GM21737 (cell line): ENCODE results near the gene TRPV2.
"Not testable (repeated sequence)": the region's sequence is repeated elsewhere in the genome, so short reads cannot be mapped to it uniquely, and the experiment has no call there.

Experiments used
- ATAC-seq: cut with Tn5 transposase; IDR thresholded peaks from one replicate; pipeline ENCODE4 v1.9.1; 2021; ENCODE audit warnings: mild to moderate bottlenecking, moderate library complexity; ENCODE audit not compliant: unreplicated experiment

Gene TRPV2

DNA sequence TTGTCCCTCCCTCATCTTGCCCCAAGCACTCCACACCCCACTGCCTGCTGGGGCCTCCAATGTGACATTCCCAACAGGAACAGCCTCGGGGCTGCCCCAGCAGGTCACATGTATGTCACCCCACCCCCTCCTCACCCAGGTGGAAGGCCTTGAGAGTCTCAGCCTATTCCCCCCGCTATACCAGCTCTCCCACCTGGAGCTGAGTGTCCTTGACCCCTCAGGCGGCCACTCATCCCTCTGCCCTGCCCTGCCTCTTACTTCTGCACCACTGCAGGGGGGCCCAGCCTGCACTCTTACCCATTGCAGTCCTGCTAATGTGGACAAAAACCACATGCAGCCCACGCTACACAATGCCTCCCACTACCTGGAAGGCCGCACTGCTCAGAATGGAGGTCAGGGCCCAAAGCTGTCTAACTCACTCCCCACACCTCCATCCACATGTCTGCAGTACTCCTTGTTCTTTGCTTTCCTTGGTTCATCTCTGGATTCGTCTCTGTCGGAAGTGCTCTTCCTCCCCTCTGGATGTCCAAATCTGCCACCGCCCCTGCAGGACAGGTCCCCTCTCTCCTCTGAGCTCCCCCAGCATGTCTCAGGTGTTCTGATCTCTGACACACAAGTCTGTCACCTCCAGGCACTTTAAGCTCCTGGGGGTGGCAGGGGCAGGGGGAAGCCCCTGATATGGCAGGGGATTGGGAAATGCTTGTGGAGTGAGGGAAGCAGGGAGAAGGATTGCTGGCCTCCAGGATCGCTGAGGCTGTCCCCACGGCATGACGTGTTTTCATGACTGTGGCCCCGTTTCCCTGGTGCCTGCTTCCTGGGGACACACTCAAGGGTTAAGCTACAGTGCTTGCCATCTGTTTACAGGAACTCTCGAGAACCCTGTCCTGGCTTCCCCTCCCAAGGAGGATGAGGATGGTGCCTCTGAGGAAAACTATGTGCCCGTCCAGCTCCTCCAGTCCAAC, 20.8 kb downstream of the TRPV2 start:
- ATAC-seq = no peak

DNA sequence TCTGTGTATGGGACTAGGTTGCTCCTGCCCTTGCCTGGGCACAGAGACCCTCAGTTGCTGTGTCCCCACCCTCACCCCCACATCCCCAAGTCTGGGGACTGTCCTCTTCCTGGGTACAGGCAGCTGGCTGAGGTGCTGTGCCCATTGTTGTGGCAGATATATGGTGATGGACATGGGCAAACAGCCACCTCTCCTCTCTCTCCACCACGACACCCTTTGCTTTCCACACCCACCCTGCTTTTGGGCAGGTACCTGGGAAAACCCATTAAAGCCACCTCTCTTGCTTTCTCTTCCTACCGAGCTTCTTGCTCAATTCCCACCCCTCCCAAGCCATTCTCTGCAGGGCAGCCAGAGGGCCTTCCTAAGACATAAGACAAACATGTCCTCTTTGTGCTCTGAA, 21.7 kb downstream of the TRPV2 start:
- no peak for ATAC-seq

DNA sequence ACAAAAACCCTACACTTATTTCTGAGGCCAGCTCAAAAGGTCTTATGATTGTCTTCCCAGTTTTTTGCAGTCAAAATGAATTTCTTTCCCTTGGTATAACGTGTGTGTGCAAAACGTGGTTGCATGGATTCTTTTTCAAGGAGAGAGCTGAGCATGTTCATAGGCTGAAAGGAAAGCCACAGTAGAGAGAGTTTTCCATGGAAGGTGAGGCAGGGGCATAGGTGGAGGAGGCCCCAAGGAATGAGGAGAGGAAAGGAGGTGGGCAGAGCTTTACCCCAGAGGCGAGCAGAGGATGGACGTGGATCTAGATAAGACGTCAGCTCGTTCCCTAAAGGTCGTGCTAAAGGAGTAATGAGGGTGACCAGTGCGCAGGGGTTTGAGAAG, 22.8 kb downstream of the TRPV2 start:
- ATAC-seq = no peak

DNA sequence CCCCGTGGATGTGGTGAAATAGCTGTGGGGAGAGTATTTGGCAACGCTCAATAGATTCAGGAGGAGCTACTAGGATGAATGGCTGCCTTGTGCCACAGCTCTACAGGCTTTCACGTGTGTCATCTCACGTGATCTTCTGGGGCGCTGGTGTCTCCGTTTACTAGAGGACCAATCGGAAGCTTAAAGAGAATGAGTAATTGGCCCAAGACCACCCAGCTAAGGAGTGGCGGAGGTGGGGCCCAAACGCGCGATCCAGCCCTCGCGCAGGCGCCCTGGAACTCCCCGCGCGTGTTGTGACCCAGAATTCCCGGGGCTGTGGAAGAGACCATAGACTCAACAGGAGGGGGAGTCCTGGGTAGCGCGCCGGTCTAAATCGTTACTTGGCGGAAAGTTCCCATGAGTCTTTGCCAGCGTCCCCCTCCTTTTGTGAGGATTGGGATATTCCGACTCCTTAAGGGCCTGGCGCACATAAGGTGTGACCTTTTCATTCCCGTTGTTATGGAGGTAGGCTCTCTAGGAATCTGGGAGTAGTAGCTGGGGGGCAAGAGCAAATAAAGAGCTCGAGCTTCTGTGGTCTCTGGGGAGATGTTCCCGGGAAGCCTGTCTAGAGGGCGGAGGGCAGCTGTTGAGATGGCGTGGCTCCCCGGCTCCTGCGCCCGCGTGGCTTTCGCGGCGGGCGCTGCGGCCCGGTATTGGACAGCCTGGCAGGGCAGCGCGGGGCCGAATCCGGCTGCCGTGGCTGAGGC, 23.4 kb downstream of the TRPV2 start:
- peak; percentile 78 for ATAC-seq

DNA sequence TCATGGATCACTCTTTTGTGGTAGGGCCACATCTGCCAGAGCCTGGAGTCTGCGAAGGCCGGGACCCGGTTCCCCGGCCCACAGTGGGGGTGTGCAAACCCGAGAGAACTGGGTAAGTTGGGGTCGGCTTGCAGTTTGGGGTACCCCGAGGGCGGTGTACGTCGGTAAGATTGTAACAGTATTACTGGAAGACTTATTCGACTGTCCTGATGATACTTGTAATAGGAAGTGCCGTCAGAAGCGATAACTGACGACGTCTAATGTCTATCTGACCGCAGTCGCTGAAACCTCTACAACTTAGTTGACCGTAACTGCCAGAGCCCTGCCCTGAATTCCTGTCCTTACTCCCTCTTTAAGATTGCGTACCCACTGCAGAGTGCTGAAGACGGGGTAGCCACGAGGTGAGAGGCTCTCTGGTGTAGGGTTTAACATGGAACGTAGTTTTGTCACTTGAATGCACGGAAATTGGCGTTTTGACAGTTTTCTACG, 24.0 kb downstream of the TRPV2 start:
- no peak for ATAC-seq

DNA sequence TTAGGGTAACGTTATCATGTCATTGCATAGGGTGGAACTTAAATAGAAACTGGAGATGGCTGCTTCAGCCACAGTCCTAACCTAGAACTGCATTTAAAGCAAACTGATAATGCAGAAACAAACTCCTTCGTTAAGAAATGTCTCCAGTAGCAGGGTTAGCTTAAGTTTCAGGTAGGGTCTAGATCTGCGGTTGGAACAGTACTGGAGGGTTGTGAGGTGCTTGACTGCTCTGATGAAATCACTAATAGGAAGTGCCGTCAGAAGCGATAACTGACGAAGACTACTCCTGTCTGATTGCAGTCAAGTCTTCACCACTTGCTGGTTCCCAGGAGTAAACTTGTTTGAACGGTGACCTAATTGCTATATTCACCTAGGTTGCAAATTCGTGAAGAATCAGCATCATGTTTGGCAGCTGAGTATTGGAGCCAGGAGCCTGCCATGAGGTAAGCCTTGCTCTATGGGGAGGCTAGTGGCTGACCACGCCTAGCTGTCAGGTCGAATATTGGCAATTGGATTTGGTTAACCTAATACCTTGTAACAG, 24.5 kb downstream of the TRPV2 start:
- ATAC-seq = no peak

DNA sequence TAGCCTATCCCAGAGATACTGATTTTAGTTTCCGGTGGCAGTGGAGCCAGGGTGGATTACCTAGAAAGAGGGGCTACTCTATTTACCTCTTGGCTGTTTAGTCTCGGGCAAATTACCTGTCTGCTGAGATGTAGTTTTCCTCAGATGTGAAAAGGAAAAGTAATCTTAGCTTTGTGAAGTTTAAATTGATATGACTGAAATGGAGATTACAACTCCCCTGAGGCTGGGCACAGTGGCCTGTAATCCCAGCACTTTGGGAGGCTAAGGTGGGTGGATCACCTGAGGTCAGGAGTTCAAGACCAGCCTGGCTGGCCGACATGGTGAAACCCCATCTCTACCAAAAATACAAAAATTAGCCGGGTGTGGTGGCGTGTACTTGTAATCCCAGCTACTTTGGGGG, 25.0 kb downstream of the TRPV2 start:
- ATAC-seq = not testable (repeated sequence)

- ATAC-seq = no peak
Measured at GRCh38 chr17:16440901-16441629, 25.7 kb downstream of the TRPV2 start.

- ATAC-seq = no peak
Measured at GRCh38 chr17:16442141-16442540, 26.8 kb downstream of the TRPV2 start.

- ATAC-seq = no peak
Measured at GRCh38 chr17:16442594-16443510, 27.5 kb downstream of the TRPV2 start.

- no peak for ATAC-seq
Measured at GRCh38 chr17:16443511-16444257, 28.3 kb downstream of the TRPV2 start.

- ATAC-seq = no peak
Measured at GRCh38 chr17:16444258-16444886, 29.0 kb downstream of the TRPV2 start.

DNA sequence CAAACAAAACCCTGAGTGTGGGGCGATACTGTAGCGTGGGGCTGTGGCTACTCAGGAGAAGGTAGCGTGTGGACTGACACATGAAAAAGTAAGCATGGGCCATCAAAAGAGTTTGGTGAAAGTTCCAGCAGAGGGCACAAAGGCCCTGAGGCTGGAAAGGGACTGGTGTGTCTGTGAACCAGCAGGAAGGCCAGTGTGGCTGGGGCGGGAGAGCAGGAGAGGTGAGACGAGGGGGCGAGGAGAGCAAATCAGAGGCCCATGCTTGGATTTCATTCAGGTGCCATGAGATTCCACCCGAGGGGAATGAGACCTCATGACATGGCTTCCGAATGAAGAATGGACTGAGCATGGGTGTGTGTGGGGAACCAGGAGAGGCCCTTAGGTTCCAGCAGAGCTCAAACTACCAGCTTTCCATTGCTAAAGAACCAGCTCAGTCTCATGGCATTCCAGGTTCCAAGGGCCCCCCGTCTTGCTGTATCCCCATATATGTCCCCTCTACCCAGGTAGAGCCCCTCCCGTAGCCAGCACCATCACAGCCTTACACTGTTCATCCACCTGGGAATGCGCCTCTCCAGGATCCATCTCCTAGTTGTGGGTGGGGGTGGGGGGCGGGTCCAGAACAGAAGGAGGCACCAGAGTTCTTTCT, 31.1 kb downstream of the TRPV2 start:
- ATAC-seq = no peak

DNA sequence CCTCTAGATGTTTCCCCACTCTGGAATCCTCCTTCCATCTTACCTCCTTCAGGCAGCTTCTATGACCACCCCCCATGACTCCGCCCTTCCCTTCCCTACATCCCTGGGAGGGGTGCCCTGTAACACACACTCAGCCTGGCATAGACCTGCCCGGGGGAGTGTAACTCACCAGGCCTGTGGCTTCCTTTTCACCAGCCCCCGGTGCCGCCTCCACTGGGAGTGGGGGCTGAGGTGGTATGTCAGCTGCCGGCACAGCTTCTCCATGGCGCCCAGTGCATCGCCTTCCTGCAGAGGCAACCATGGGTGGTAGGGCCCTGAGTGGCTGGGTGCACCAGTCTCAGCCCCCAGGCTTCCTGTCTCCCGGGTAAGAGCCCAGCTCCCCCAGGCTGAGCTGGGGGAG, 32.3 kb downstream of the TRPV2 start:
- ATAC-seq = no peak

GRCh38 chr17:16448490-16448889, 33.1 kb downstream of the TRPV2 start:
- no peak for ATAC-seq

- ATAC-seq = no peak
Measured at GRCh38 chr17:16449121-16449570, 33.8 kb downstream of the TRPV2 start.

DNA sequence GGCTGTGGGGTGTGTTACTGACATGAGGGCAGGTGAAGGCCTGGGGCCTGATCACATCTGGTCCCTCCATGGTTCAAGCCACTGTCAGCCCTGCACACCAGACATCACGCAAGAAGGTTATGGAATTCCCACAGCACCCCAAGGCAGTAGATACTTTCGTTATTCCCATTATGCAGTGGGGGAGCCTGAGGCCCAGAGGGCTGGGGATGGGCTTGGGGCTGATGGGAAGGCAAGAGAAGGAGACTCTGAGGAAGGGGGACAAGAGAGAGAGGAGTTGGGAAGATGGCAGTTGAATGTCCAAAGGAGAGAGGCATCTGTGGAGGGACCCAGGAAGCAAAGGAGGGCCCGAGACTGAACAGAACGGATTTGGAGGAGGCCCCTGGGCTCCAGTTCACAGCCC, 34.7 kb downstream of the TRPV2 start:
- no peak for ATAC-seq

DNA sequence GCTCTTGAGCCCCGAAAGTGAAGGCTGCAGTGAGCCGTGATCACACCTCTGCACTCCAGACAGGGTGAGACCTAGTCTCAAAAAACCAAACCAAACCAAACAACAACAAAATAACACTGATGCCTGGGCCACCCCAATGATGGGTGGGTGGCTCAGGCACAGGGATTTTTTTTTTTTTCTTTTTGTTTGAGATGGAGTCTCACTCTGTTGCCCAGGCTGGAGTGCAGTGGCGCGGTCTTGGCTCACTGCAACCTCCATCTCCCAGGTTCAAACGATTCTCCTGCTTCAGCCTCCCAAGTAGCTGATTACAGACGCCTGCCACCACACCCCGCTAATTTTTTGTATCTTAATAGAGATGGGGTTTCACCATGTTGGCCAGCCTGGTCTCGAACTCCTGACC, 36.9 kb downstream of the TRPV2 start:
- not testable (repeated sequence) for ATAC-seq
